MG63 (cell line): Measurements from ENCODE around the gene RIT2. TPM values are rescaled to one million over a fixed set of nuclear protein-coding genes. Genes with fewer than 3 reads are reported as not detected.
A peak's percentile ranks its signal among the peaks of the same experiment; 100 is the strongest.

Experiments used
- DNase-seq: peaks from one replicate; pipeline ENCODE4 v3.0.0-alpha.2; 2020
- H3K27me3 ChIP-seq: fragments of 250-450 bp; sonication (Bioruptor Pico); 2 replicates; pipeline ENCODE4 v1.5.1; 2020; ENCODE audit warnings: mild to moderate bottlenecking, moderate library complexity
- H3K36me3 ChIP-seq: fragments of 250-450 bp; sonication (Bioruptor Pico); 2 replicates; pipeline ENCODE4 v1.5.1; 2020; ENCODE audit warnings: mild to moderate bottlenecking, moderate library complexity
- H3K4me3 ChIP-seq: fragments of 250-450 bp; sonication (Bioruptor Pico); 2 replicates; pipeline ENCODE4 v1.5.1; 2020; ENCODE audit warnings: mild to moderate bottlenecking, moderate library complexity
- H3K9me3 ChIP-seq: fragments of 250-450 bp; sonication (Bioruptor Pico); 2 replicates; pipeline ENCODE4 v1.5.1; 2020; ENCODE audit warnings: mild to moderate bottlenecking, moderate library complexity
- total RNA-seq: library from RNA; depleted of rRNA; stranded (reverse); fragments of >200 nt; shearing (Covaris generic); gene quantifications from 2 replicates; pipeline ENCODE4 v1.2.3, GENCODE V29; 2014; ENCODE audit warnings: low replicate concordance

The RIT2 gene
- total RNA-seq, 1 experiment from 2014 or later: not detected

DNA sequence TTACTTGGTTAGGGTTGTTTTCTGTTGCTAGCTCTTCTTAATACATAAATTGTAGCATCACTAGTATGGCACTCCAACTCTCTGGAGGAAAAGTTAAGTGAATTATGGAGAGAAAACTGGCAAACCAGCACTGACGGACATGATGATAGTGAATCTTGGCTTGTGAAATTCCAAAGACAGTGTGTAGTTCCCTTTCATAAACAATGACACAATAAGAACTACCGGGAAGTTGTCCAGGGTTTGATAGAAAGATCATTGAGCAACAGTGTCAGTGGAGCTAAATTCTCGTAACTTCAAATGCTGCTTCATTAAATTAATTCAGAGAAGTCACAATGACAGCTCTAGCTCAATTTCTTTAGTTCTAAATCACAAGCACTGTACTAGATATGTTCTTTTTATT, 66.5 kb downstream of the RIT2 start:
- Histone ChIP-seq H3K27me3 (no peaks in the 10 kb centered on the region), H3K4me3 (no peak overlapping the region), H3K9me3 (no peaks in the 10 kb centered on the region), H3K36me3 (no peaks in the 10 kb centered on the region)
- peak; percentile 20 for DNase-seq

DNA sequence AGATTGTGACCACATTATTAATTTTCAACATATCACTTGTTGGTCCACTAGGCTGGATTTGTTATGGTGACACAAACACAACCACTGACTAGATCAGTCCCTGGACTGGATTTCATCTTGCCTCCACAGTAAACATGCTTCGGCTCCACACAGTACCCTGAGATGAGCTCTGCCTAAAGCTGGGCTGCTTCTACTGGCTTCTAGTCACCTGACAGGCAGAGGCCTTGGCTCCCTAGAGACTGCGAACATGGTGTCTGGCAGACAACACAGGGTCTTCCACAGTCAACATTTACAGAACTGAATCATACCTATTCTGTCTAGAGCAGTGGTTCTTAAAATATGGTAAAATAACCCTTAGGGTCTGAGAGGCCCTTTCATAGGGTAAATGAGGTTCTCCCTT, 69.2 kb downstream of the RIT2 start:
- DNase-seq: no peak
- no peaks in the 10 kb centered on the region for H3K9me3 ChIP-seq
- H3K27me3 ChIP-seq: no peaks in the 10 kb centered on the region
- H3K4me3 ChIP-seq: no peak overlapping the region
- H3K36me3 ChIP-seq: no peaks in the 10 kb centered on the region

GRCh38 chr18:43043626-43044025, 71.9 kb downstream of the RIT2 start:
- no peak for DNase-seq
- Histone ChIP-seq H3K4me3 (no peak overlapping the region), H3K27me3 (no peaks in the 10 kb centered on the region), H3K9me3 (no peaks in the 10 kb centered on the region), H3K36me3 (no peaks in the 10 kb centered on the region)

GRCh38 chr18:43040281-43040680, 75.2 kb downstream of the RIT2 start:
- Histone ChIP-seq H3K27me3 (no peaks in the 10 kb centered on the region), H3K4me3 (no peak overlapping the region), H3K36me3 (no peaks in the 10 kb centered on the region), H3K9me3 (no peaks in the 10 kb centered on the region)
- no peak for DNase-seq

- Histone ChIP-seq H3K9me3 (no peaks in the 10 kb centered on the region), H3K36me3 (no peaks in the 10 kb centered on the region), H3K27me3 (no peaks in the 10 kb centered on the region), H3K4me3 (no peak overlapping the region)
- DNase-seq: no peak
Measured at GRCh38 chr18:43034683-43035500, 80.6 kb downstream of the RIT2 start.

DNA sequence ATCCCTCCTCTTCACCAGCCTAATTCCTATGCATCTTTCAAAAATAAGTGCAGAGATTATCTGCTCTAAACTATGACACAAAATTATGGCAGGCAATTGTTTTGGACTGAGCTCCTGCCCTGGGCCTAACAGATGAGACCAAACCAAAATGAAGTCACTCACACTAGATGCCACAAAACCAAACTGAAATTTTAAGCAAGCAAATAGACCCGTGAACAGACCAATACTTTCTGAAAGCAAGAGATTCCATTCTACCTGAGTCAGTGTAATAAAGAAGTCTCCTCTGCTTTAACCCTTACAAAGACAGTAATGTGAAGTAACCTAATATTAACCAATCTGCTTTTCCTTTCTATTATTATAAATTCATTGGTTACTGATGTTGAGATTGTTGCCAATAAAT, 84.3 kb downstream of the RIT2 start:
- H3K4me3 ChIP-seq: no peak overlapping the region
- H3K27me3 ChIP-seq: no peaks in the 10 kb centered on the region
- no peaks in the 10 kb centered on the region for H3K9me3 ChIP-seq
- DNase-seq: no peak
- H3K36me3 ChIP-seq: no peaks in the 10 kb centered on the region

DNA sequence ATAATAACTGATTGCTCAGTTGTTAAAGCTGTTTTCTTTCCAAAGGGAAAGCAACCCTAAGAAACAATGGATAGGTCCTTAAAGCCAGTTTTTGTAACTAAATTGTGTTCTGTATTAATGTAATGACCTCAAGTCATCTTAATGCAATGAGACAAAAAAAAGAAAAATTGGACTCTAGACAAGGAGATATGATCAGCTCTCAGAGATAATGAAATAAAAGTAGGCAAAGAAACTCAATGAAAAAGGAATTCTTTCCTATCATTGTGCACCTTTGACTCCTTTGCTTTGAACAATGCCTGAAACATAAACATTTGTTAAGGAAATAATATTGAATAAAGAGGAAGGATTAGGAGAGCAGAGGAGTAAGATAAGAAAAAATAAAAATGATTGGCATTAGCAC, 86.1 kb downstream of the RIT2 start:
- H3K4me3 ChIP-seq: no peak overlapping the region
- no peak for DNase-seq
- H3K9me3 ChIP-seq: no peaks in the 10 kb centered on the region
- H3K27me3 ChIP-seq: no peaks in the 10 kb centered on the region
- H3K36me3 ChIP-seq: no peaks in the 10 kb centered on the region

DNA sequence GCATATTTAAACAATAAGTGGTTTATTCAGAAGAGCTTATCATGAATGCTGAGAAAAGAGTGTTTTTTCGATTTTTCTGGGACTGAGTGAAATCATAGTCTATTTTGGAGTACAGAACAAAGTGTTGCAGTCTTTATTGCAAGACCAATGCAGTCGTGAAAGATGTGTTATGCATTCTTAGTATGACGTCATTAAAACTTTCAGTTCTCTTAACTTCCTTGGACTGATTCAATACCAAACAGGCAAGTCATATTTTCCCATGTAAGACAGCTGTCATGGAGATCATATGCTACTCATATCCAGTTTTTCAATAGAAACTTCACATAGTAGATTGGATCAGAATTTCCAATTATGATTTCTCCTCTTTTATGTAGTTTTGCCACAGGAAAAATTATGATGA, 92.6 kb downstream of the RIT2 start:
- no peaks in the 10 kb centered on the region for H3K36me3 ChIP-seq
- DNase-seq: no peak
- H3K9me3 ChIP-seq: no peaks in the 10 kb centered on the region
- no peak overlapping the region for H3K4me3 ChIP-seq
- H3K27me3 ChIP-seq: no peaks in the 10 kb centered on the region

DNA sequence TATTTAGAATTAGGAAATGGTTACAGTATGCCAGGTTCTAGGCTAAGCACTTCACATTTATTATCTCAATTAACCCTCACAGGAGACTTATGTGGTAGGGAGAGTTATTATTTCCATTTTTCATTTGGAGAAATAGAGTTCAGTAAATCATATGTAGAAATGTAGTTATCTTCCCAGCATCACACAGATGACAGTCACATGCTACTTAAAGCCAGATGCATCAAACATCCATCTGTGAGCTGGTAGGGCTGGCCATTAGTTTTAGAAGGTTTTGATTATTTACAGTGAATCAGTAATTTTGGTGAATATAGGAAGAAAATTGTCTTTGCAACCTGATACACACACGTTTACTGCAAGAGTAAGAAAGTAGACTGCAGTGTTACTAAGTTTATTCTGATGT, 97.9 kb downstream of the RIT2 start:
- Histone ChIP-seq H3K27me3 (no peaks in the 10 kb centered on the region), H3K4me3 (no peak overlapping the region), H3K36me3 (no peaks in the 10 kb centered on the region), H3K9me3 (no peaks in the 10 kb centered on the region)
- no peak for DNase-seq

DNA sequence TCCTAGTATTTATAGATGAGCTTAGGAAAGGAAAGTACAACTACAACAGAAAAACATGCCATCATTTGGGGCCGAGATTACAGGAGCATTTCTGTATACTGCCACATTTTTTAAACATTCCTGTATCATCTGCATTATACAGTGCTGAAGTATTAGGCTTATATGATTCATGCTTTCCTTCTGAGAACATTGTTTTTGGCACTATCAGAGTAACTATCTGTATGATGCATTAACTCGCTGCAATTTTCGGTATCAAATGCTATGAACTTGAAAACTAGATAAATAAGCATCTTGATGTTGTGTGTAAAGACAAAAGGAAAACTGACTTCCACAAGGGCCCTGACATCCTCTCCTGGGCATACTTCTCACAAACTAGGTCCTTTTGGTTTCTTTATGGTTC, 102.0 kb downstream of the RIT2 start:
- no peaks in the 10 kb centered on the region for H3K36me3 ChIP-seq
- DNase-seq: no peak
- no peaks in the 10 kb centered on the region for H3K9me3 ChIP-seq
- no peaks in the 10 kb centered on the region for H3K27me3 ChIP-seq
- H3K4me3 ChIP-seq: no peak overlapping the region

GRCh38 chr18:43012951-43013350, 102.5 kb downstream of the RIT2 start:
- DNase-seq: no peak
- Histone ChIP-seq H3K36me3 (no peaks in the 10 kb centered on the region), H3K4me3 (no peak overlapping the region), H3K27me3 (no peaks in the 10 kb centered on the region), H3K9me3 (no peaks in the 10 kb centered on the region)

DNA sequence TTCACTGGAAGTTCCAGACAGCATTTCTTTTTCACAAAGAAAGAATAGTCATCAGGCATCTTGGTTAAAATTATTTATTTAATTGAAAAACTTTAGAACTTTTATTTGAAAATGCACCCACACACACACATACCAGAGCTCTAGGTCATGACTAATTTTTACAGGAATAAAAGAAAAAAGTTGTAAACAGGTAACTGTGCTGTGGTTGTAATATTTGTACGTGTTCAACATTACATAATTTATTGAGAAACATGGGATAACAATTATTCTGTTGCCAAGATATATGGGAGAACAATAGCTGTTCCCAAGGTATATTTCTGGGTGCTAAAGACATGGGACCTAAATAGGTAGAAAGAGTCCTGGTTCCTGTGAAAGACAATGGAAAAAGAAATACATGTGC, 104.9 kb downstream of the RIT2 start:
- DNase-seq: no peak
- H3K4me3 ChIP-seq: no peak overlapping the region
- H3K27me3 ChIP-seq: no peaks in the 10 kb centered on the region
- no peaks in the 10 kb centered on the region for H3K36me3 ChIP-seq
- H3K9me3 ChIP-seq: no peaks in the 10 kb centered on the region

- no peak overlapping the region for H3K4me3 ChIP-seq
- no peaks in the 10 kb centered on the region for H3K9me3 ChIP-seq
- H3K27me3 ChIP-seq: no peaks in the 10 kb centered on the region
- H3K36me3 ChIP-seq: no peaks in the 10 kb centered on the region
- no peak for DNase-seq
Measured at GRCh38 chr18:43009674-43010073, 105.8 kb downstream of the RIT2 start.

DNA sequence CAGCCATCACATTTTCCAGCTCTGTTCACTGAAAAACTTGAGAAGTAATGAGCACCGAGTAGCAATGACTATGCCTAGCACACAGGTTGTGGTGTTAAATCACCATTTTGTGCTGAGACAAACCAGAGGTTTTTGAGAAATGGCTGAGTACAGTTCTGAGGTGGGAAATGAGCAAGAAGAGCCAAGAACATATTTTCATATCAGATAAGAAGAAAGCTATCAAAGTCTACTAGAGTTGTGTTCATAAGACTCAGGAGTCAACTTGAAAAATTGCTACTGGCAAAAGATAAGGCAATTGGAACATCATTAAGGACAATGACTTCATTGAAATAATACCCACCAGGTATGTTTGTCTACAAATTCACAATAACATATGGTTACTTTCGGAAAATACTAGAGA, 108.1 kb downstream of the RIT2 start:
- DNase-seq: no peak
- H3K27me3 ChIP-seq: no peaks in the 10 kb centered on the region
- H3K9me3 ChIP-seq: no peaks in the 10 kb centered on the region

DNA sequence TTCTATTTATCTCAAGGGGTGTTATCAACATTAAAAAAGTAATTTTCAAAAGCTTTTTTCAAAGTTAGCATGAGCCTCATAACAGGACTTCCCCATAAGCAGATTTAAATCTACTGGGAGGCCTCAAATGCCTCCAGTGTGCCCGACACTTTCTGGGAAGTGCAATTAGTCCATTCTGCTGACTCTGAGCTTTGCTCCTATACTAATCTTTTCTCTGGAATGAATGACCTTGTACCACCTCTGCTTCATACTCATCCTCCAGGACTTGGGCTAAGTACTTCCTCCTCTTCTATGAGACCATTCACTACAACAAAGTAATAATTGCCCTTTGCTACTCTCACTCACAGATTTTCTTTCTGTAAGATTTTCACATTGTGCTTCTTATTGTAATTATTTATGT, 111.1 kb downstream of the RIT2 start:
- no peaks in the 10 kb centered on the region for H3K27me3 ChIP-seq
- no peaks in the 10 kb centered on the region for H3K36me3 ChIP-seq
- no peak overlapping the region for H3K4me3 ChIP-seq
- no peak for DNase-seq
- H3K9me3 ChIP-seq: no peaks in the 10 kb centered on the region

More for the DNA sequence above, 108.1 kb downstream of the RIT2 start:
- H3K4me3 ChIP-seq: no peak overlapping the region
- no peaks in the 10 kb centered on the region for H3K36me3 ChIP-seq

- DNase-seq: peak; percentile 19
- Histone ChIP-seq H3K9me3 (no peaks in the 10 kb centered on the region), H3K27me3 (no peaks in the 10 kb centered on the region), H3K4me3 (no peak overlapping the region), H3K36me3 (no peaks in the 10 kb centered on the region)
Measured at GRCh38 chr18:43001821-43002220, 113.7 kb downstream of the RIT2 start.

DNA sequence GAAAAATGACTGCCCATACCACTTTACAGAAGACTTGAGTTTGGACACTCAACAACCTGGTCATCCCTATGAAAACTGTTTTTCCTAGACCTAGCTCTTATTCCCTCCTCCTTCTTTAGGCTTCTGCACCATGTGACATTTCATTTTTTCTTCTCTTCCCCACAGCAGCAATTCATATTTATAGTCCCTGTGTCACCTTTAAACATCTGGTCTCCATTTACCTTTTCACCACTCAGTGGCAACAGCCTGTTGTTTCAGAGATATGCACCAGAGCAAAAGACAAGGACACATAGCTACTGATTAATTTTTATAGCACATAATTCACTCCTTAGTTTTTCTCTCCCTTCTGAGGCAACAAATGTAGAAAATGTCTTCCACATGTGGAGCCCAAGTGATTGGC, 118.7 kb downstream of the RIT2 start:
- no peaks in the 10 kb centered on the region for H3K27me3 ChIP-seq
- no peaks in the 10 kb centered on the region for H3K9me3 ChIP-seq
- no peak for DNase-seq
- H3K36me3 ChIP-seq: no peaks in the 10 kb centered on the region
- H3K4me3 ChIP-seq: no peak overlapping the region

DNA sequence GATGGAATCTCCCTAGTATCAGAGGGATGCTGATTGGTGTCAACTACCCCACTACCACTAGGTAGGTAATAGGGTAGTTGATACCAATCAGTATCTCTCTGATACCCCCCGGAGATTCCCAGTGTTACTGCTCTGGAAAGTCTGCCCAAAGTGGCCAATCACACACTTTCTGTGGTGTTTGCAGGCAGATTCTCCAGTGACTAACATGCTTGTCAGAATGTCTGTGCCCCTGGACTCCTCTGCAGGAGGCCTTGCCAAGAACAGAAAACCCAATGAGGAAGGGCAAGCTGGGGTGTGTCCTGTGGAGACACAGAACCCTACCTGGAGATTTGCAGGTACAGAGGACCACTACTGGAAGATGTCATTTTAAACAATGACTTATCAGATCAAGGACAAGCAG, 135.1 kb downstream of the RIT2 start:
- Histone ChIP-seq H3K27me3 (no peaks in the 10 kb centered on the region), H3K9me3 (no peaks in the 10 kb centered on the region), H3K4me3 (no peak overlapping the region), H3K36me3 (no peaks in the 10 kb centered on the region)
- peak; percentile 44 for DNase-seq
